Brain microvascular endothelial cell (primary cell): ENCODE measurements around the gene AANAT.

Experiments
- DNase-seq: peaks from one replicate; pipeline ENCODE4 v3.0.0-alpha.2; 2020
- H3K27ac ChIP-seq: fragments of 250-450 bp; sonication (Bioruptor Pico); 2 replicates; pipeline ENCODE4 v1.5.1; 2020; ENCODE audit warnings: mild to moderate bottlenecking, moderate library complexity
- H3K27me3 ChIP-seq: fragments of 250-450 bp; sonication (Bioruptor Pico); replicated peaks from 2 replicates; pipeline ENCODE4 v1.5.1; 2020; ENCODE audit warnings: mild to moderate bottlenecking
- H3K36me3 ChIP-seq: fragments of 250-450 bp; sonication (Bioruptor Pico); replicated peaks from 2 replicates; pipeline ENCODE4 v1.5.1; 2020; ENCODE audit warnings: mild to moderate bottlenecking
- H3K4me3 ChIP-seq: 2 replicates; pipeline ENCODE4 v1.5.1; 2011; ENCODE audit warnings: low read depth, mild to moderate bottlenecking, control low read depth, low read length, moderate library complexity
- in situ Hi-C: cut with HindIII; loops from 2 replicates; pipeline ENCODE4 v1.10.0; 2017; ENCODE audit warnings: low sequenced_read_pairs, low pct_ligation_motif_present
- TF ChIP-seq, protein P1 (sequence below): IDR thresholded peaks from 2 replicates; pipeline ENCODE4 v1.5.1; 2011; ENCODE audit warnings: low read depth, mild to moderate bottlenecking, moderate library complexity, low read length, control low read depth, inconsistent platforms; ENCODE audit errors: missing control alignments

AANAT gene

DNA sequence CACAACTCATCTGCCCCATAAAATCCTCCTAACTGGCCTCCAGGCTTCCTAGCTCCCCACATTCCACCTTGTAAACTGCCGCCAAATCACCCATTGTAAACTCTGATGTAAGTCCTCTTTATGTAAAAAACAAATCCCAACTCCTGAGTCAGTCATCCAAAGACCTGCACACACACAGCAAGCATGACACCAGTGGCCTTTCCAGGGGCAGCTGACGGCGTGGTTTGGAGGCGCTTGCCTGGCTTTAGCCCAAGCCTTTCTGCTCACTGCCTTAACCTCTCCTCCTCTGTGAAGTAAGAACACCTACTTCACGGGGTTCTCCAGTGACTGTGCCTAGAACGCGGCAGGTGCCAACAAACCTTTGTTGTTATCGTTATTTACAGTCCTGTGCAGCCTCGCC lies 28.5 kb upstream of the AANAT start:
- no peak for DNase-seq
- H3K27ac ChIP-seq: no peak overlapping the region
- no peak overlapping the region for H3K4me3 ChIP-seq
- no peaks in the 10 kb centered on the region for H3K36me3 ChIP-seq
- TF ChIP-seq, protein P1, sequence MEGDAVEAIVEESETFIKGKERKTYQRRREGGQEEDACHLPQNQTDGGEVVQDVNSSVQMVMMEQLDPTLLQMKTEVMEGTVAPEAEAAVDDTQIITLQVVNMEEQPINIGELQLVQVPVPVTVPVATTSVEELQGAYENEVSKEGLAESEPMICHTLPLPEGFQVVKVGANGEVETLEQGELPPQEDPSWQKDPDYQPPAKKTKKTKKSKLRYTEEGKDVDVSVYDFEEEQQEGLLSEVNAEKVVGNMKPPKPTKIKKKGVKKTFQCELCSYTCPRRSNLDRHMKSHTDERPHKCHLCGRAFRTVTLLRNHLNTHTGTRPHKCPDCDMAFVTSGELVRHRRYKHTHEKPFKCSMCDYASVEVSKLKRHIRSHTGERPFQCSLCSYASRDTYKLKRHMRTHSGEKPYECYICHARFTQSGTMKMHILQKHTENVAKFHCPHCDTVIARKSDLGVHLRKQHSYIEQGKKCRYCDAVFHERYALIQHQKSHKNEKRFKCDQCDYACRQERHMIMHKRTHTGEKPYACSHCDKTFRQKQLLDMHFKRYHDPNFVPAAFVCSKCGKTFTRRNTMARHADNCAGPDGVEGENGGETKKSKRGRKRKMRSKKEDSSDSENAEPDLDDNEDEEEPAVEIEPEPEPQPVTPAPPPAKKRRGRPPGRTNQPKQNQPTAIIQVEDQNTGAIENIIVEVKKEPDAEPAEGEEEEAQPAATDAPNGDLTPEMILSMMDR: no peak
- in situ Hi-C loops: no loop called here
- no peaks in the 10 kb centered on the region for H3K27me3 ChIP-seq

DNA sequence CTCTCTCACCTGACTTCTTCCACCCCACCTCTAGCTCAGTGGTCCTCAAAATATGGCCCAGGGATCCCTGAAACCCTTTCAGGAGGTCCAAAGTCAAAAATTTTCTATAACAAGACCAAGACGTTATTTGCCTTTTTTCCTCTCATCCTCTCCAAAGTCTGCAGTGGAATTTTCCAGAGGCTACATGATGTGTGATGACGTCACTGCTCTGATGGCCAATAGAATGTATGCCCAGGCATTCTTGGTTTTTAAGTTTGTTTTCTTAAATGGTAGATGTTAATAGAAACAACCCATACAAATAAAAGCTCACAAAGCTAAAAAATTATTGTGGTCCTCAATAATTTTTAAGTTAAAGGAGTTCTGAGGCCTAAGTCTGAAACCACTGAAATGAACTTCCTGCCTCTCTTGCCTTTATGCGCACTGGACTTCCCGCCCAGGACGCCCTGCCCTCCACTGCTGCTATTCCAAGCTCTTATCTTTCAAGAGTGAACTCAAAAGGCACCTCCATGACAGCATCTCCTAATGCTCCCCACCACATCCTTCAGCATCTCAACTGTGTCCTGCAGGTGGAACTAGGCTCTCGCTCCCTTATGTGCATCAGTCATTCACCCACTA lies 28.0 kb upstream of the AANAT start:
- H3K27me3 ChIP-seq: no peaks in the 10 kb centered on the region
- H3K27ac ChIP-seq: no peak overlapping the region
- TF ChIP-seq, protein P1: no peak
- H3K4me3 ChIP-seq: no peak overlapping the region
- in situ Hi-C loops: no loop called here
- DNase-seq: no peak
- no peaks in the 10 kb centered on the region for H3K36me3 ChIP-seq

DNA sequence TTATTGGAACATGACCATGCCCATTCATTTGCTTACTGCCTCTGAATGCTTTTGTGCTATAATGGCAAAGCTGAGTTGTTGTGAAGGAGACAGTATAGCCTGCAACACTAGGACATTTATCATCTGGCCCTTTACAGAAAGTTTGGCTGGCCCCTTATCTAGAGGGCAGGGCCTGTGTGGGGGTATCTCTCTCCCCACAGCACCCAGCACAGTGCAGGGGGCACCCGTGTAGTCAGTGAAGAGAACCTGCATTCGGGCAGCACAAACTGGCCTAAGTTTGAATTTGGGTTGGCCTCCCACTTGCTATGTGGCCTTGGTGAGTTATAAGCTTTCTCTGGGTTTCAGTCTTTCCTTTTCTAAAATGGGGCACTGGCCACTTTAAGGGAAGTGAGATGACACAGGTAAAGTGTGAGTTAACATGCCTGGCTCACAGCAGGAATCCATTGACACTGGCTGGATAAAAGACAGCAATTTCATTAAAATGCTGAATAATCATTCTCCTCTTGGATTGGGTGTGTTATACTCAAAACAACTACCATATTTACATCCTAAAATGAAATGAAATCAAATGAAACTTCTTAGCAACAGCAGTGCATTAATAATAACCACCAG lies 26.5 kb upstream of the AANAT start:
- no peak overlapping the region for H3K27ac ChIP-seq
- no peak overlapping the region for H3K4me3 ChIP-seq
- in situ Hi-C loops: no loop called here
- no peaks in the 10 kb centered on the region for H3K36me3 ChIP-seq
- no peak for DNase-seq
- TF ChIP-seq, protein P1: no peak
- no peaks in the 10 kb centered on the region for H3K27me3 ChIP-seq

DNA sequence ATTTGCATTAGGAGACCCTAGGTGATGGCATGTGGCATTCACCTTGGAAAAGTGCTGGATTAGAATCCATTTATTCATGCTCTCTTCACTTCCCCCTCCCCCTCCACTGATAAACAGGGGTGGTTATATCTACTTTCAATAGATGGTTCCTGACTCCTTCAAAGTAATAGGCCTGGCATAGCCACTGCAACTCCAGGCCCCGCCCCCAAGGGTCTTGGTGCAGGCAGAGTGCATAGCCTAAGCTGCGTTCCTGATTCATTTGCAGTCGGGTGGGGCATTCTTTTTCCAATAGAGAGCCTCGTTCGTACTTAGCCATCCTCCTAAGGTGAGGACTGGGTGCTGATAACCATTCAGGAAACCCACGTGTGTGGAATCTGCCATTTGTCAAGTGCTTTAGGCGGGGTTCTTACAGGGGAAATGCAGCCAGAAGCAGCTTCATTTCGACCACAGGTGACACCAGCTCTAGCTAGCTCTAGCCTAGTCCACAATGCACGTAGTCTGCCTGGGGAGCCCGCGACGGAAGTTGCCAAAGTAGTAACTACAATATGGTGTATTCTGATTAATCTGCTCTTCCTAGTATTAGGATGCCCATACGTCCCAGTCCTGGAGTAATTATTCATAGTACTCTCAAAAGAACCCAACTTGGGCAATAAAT lies 25.6 kb upstream of the AANAT start:
- Histone ChIP-seq H3K4me3 (no peak overlapping the region), H3K36me3 (no peaks in the 10 kb centered on the region), H3K27me3 (no peaks in the 10 kb centered on the region), H3K27ac (no peak overlapping the region)
- TF ChIP-seq, protein P1: no peak
- no peak for DNase-seq
- in situ Hi-C loops: no loop called here

DNA sequence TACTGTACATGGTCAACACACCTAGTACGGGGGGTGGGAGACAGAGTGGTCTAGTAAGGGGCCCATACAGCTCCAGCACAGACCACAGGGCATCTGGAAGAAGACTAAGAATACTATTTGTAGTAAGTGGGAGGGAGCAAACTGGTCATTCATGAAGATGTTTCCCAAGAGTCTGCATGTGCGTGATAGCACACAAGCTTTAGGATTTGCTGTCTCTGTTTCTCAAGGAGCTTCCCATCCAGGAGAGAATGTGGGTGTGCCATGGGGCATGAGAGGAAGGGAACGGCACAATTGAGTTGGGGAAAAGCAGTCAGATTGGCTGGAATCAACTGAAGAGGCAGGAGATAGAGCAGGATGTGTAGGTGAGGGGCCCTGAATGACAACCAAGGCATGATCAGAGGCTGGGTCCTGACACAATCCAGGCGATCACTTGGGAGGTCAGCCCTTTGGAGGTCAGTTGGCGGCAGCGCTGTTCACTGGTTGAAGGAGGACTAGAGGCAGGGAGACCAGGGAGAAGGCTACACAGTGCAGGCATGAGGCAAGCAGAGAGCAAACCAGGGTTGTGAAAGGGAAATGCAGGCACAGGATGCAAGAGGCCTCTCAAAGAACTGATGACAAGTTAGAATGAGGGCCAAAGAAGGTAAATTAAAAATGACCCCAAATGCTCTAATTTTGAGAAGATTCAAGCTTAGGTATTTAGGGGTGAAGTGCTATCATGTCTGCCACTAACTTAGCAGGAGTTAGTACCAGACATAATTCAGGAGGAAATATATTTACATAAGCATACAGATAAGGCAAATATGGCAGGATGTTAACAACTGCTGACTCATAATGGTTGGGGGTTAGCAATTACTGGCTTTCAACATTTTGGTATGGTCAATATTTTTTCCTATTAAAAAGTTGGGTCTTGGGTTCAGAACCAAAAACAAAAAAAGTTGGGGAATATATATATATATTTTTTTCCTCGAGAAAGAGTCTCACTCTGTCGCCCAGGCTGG lies 24.8 kb upstream of the AANAT start:
- TF ChIP-seq, protein P1: no peak
- H3K27me3 ChIP-seq: no peaks in the 10 kb centered on the region
- in situ Hi-C loops: no loop called here
- no peak overlapping the region for H3K4me3 ChIP-seq
- H3K36me3 ChIP-seq: no peaks in the 10 kb centered on the region
- peak; percentile 27 for DNase-seq
- peak overlapping the region; percentile 61 for H3K27ac ChIP-seq
